Activated CD4-positive, alpha-beta T cell treated with anti-CD3 and anti-CD28 coated beads, Interleukin-2, amount 50 U/mL, for 48 hours (primary cell): Measurements from ENCODE around the gene RNASE12.
"Not testable (repeated sequence)": the region's sequence is repeated elsewhere in the genome, so short reads cannot be mapped to it uniquely, and the experiment has no call there.

Experiments used
- DNase-seq, 2 experiments: peaks; one replicate each; pipeline ENCODE4 v3.0.0-alpha.2; 2020

RNASE12 gene

DNA sequence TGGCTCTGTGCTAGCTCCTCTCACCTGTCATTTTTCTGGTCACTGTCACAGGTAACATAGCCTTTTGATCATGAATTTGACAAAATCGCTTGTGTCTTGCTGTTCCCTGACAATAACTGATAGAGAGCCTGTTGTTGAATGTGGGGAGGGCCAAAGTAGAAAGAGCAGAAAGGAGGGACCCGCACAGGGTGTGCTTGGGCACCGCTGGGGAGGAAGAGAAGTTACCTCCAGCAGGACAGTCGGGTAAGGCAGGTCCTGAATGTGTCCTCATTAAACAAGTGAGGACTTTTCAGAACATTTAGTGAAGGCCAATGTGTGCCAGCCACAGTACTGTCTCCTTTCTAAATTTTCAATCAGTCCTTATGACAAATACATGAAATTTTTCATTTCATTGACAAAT is at the start of gene RNASE12:
Gene RNASE12 (minus strand): TSS at position 142 of the 400 bp plus-strand sequence. CDS start 653 bp downstream, outside the sequence.
- DNase-seq = no peak

DNA sequence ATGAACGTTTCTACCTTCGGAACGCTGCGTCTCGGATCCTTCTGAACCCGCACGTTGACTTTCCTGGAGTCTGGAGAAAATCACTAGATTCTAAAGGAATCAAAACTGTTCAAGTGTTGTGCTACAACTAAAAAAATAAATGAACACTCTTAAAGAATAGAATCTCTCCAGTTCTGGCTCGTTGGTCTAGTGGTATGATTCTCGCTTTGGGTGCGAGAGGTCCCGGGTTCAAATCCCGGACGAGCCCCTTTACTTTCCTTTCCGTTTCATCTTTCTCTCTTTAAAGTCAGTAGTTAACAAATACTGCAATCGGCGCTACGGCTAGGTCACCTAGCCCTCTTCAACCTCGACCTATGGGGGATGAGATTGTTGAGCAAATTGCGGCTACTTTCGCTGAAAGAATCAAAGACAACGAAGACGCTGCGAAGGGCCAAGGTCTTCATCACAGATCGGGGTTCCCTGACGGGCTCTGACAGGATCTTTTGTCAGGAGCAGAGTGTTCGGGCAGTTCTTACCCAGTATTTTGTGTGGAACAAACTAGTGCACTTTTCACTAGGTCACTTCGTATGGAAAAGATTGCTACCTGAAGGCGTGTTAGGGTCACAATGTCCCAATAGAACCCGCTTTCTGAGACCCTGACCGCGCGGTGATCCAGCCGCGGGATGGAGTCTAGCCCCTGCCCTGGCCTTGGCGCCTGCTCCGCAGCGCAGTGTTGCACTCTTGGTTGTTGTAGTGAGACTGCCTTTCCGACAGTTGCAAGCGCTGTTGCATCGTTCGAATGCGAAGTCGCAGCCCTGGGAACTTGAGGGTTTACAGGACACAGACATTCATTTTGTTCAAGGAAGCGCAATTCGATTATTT is 41.9 kb upstream of the RNASE12 start:
- peak; percentile 64 to 75 for DNase-seq

- peak in 1 of 2 experiments; percentile 41 for DNase-seq
These were observed 41.3 kb upstream of the RNASE12 start for GRCh38 chr14:20632448-20632830.

- peak in 1 of 2 experiments; percentile 31 for DNase-seq
These were observed 40.8 kb upstream of the RNASE12 start for GRCh38 chr14:20631880-20632389.

DNA sequence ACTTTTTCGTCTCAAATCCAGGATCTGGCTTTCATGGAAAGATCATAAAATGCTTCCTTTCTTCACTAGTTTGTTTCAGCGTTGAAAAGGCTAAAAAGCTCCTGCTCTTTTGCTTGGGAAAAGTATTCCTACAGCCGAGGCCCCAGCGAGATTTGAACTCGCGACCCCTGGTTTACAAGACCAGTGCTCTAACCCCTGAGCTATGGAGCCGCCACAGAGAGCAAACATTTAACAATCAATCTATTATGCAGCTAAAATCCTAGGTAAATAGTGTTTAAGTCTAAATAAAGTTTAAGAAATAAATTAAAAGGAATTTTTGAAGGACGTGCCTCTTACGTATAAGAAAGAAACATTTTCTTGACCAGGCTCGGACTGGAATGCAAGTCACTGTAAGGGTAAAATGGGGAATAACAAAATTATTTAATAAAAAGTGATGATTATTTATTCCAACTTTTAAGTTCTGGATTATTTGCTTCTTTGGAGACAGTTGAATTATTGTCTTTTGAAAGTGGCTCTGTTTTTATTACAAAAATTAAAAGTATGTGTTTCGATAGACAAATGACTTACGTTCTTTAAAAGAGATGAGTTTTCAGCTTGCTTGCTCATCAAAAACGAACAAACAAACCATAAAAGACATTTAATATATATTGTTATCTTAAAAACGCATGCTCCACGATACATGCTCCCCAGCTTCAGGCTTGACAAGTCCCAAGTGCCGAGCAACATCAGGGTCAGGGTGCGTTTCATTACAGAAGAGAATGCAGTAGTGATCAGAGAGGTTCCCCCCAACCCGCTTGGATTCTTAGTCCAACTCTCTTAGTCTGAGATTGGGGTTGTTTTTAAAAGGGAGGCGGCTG is 40.1 kb upstream of the RNASE12 start:
- peak; percentile 58 to 70 for DNase-seq

DNA sequence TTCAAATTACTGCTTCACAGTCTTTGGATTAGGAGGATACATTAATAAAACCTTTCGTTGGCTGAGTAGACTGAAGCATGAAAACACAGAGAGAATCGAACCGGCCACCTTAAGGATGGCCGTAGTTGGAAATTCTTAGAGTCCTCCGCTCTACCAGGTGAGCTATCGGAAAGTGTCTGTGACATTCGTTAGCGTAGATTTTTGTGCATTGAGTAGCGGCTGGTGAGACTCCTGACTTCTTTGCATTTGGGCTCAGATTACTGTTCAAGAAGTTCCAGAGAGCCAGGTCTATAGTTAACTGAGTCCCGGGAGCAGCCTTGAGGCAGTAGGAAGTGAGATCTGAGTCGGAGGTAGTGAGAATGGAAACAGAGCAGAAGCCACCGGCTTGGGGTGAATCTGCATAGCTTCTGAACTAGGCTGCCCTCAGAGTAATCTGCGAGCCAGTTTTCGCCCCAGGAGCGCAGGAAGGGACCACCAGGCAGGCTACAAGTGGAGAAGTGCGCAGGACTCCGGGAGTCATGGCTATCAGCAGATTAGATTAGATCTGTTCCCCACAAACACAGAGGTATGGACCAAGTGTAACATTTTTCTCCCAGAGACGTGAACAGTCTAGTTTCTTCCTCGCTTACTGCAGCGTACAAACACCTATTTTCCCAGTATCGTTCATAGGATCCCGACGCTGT is 39.3 kb upstream of the RNASE12 start:
- peak in 1 of 2 experiments; percentile 62 for DNase-seq

GRCh38 chr14:20628063-20628854 is 37.1 kb upstream of the RNASE12 start:
- no peak for DNase-seq

GRCh38 chr14:20627346-20628027 is 36.3 kb upstream of the RNASE12 start:
- DNase-seq = no peak

DNA sequence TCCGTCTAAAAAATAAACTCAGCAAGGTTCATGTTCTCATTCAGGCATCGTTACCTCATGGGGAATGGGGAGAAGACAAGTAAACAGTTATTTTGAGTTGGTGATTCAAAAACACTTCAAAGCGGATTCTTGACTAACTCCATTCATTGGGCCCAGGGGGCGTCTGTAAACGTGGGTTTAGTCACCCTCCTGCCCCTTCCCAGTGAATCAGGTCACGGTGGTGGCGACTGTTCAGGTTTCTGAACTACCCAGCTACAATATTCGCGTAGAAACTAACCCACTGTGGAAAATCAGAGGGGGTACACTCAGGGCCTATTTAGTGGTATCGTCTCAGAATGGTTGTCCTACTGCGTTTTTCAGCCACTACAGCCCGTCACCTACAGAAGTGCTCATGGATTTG is 35.1 kb upstream of the RNASE12 start:
- DNase-seq = no peak

GRCh38 chr14:20624495-20625070 is 33.4 kb upstream of the RNASE12 start:
- peak in 1 of 2 experiments; percentile 57 for DNase-seq

- peak in 1 of 2 experiments; percentile 46 for DNase-seq
These were observed 32.6 kb upstream of the RNASE12 start for GRCh38 chr14:20623798-20624197.

- no peak for DNase-seq
These were observed 31.7 kb upstream of the RNASE12 start for GRCh38 chr14:20622816-20623291.

DNA sequence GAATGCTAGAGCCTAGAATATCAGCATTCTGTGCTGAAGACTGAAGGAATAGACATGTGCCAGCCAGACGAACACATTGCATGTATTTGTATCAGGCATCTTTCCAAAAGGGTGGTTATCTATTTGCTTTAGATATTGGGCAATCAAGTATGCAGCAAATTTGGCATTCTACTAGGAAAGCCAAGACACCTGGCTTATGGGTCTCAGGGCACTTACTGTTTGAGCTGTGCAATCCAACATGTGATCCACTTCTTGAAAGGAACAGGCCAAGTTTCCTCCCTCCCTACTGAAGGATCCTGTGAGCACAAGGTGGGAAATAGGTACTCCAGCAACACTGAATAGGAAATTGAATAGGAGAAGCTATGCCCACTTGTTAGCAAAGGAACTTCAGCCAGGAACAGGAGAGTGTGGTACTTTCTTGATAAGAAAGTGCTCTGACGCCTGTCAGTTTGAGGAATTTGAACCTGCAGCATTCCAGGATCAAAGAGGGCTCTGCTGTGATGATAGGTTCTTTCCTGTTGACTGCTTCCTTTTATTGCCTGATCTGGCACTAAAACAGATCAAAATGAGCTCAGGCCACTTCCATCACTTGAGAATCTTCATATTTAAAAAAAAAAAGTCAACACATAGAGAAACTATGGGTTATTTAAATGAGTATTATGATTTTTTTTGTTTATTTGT is 29.8 kb upstream of the RNASE12 start:
- no peak for DNase-seq

- not testable (repeated sequence) for DNase-seq
These were observed 28.5 kb upstream of the RNASE12 start for GRCh38 chr14:20619688-20620087.

- DNase-seq = no peak
These were observed 27.1 kb upstream of the RNASE12 start for GRCh38 chr14:20618271-20618749.

DNA sequence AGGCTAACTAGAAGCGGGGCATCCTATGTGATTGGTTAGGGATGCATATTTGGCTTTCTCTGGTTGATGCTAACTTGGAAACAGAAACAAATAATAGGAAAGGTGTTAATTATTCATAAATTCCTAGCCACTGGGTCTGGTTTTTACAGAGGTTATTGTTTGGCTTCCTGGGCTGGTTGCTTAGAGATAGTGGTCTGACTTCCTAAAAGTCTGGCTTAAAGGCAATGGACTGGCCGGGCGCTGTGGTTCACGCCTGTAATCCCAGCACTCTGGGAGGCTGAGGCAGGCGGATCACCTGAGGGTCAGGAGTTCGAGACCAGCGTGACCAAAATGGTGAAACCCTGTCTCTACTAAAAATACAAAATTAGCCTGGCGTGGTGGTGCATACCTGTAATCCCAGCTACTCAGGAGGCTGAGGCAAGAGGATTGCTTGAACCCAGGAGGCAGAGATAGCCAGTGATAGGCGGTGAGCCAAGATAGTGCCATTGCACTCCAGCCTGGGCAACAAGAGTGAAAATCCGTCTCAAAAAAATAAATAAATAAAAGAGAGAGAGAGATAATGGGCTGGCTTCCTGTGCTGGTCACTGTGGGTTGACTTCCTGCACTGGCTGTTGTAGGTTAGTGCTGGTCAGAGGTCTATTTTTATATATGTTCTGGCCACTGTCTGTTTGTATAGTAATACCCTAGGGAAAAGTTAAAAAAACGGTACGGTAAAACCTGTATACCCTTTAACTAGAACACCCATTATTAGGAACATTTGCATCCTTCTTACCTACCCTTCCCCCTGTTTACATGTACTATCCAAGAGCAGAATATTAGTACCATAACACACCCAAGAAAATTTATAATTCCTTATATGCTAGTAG is 26.2 kb upstream of the RNASE12 start:
- no peak for DNase-seq

- DNase-seq = no peak
These were observed 24.8 kb upstream of the RNASE12 start for GRCh38 chr14:20615996-20616395.

DNA sequence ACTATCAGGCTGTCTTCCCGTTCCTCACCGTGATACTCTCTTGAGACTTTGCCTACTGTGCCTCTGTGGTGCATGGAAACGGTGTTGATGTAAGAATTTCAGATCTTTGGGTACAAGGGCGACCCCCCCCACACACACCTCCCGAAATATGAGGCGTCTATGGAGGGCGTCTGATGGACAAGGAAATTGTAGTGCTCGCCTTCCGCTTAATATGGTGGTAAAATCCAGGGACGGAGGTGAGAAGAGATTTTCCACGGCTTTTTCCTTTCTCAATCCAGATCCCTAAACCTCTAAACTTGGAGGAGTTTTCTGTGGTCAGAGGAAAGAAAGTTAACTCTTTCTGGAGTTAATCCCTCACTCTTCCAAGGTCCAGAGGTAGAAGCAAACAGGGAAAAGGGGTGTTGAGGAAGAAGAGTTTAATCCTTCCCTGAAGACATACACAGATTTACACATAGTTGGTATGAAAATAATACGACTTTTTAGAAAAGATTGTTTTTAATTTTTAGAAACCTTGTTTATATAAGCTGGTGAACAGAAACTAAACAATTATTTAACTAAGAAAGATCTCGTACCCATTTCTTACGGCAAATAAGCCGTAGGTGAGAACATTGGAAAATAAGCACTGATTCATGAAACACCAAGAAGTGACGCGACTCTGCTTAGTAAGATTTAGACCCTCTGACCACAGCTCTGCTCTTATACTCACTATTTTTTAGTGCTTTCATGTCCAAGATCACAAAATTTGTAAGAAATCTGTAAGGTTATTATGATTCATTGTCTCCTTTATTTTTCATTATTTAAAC is 23.1 kb upstream of the RNASE12 start:
- peak in 1 of 2 experiments; percentile 31 for DNase-seq
